GM23338 (cell line): ENCODE results near the gene ZNF280C.

Experiments used
- CTCF ChIP-seq, 2 experiments: fragments of 200-600 bp in 1 of 2; sonication (generic) in 1 of 2; conservative IDR thresholded peaks; 2 replicates each; pipeline versions ENCODE4 v1.5.1 to v1.6.1; 2016 to 2017; ENCODE audit warnings: antibody characterized with exemption in 2 of 2, low read depth in 2 of 2, mild to moderate bottlenecking in 2 of 2, moderate library complexity in 1 of 2
- EZH2 ChIP-seq: fragments of 200-600 bp; sonication (generic); IDR thresholded peaks from one replicate; pipeline ENCODE4 v1.8.0; 2017; ENCODE audit warnings: antibody characterized with exemption, mild to moderate bottlenecking, low read depth; ENCODE audit not compliant: unreplicated experiment

- TF ChIP-seq CTCF (conservative IDR thresholded peaks at IDR 0.05; ENCODE audit: low read depth in 2 of 2): no peak
- no peak for TF ChIP-seq EZH2
Measured at GRCh38 chrX:130299279-130300009, 30.7 kb upstream of the ZNF280C start.
